K562 (cell line): Measurements from ENCODE around the gene KCNT1.

ENCODE experiments used
- CSDE1 ChIP-seq, 2 experiments: fragments of 450-650 bp; IDR thresholded peaks; 2 replicates each; pipeline ENCODE4 v1.6.1; 2016; ENCODE audit warnings: mild to moderate bottlenecking in 1 of 2
- FOSL1 ChIP-seq: fragments of 200-800 bp; sonication (Bioruptor generic); conservative IDR thresholded peaks from 2 replicates; pipeline ENCODE4 v1.6.1; 2016; ENCODE audit warnings: missing genetic modification characterization, missing compliant biosample characterization
- TF ChIP-seq, protein P1 (sequence below): fragments of 450-650 bp; IDR thresholded peaks from 2 replicates; pipeline ENCODE4 v1.6.1; 2016; ENCODE audit warnings: low read depth, mild to moderate bottlenecking, moderate library complexity

DNA sequence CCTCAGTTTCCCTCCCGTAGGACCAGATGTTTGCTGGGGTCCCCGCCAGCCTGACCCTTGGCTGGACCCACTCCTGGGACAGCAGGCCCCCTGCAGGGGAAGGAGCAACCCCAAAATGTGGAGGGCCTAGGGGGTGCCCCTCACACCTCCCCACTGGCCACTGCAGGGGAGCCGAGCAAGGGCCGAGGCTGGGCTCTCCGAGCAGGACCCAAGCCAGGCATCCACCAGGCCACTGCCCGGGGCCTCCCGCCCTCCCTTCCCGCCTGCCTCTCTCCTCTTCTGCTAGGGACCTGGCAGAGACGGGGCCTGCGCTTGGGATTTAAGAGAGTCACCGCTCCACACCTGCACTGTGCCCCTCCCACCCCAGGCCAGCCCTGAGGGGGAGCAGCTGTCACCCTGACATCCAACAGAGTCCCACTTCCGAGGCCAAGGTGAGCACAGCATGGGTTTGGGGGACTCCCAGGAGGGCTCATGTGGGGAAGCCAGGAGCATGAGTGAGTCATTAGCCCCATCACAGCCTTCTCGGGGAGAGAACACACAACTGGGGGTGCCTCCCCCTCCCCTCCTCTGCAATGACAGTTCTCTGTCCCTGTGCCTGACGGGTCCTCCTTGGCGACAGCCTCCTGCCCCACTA lies 18.5 kb upstream of the KCNT1 start:
- TF ChIP-seq FOSL1 (tag) (no peak), CSDE1 (IDR thresholded peaks at IDR 0.05) (no peak)
- TF ChIP-seq, protein P1, sequence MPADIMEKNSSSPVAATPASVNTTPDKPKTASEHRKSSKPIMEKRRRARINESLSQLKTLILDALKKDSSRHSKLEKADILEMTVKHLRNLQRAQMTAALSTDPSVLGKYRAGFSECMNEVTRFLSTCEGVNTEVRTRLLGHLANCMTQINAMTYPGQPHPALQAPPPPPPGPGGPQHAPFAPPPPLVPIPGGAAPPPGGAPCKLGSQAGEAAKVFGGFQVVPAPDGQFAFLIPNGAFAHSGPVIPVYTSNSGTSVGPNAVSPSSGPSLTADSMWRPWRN: no peak
